ENCODE data around the gene BICD1.
A peak's percentile ranks its signal among the peaks of the same experiment; 100 is the strongest.

Gene BICD1

DNA sequence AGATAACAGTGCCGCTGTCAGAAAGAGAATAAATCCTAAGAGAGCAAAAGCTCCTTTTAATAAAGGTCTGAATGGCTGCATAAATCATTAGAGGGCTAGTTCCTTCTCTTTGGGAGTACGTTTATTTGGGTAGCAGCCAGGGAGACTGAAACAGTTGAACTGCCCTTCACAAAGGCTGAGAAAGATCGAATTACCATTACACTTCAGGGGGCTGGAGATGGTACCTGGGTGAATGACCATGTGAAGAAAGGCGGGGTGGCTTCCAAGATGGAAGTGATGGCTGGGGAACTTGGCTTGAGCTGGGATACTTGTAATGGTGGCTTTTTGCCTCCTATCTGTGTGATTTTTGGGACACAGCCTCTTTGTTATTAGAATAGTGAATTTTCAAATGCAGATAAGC lies 291.0 kb downstream of the BICD1 start:
- peaks cover 23% of the 10 kb centered on the region for H3K4me1 ChIP-seq (ENCODE audit: control insufficient read depth, low read length)
- no peaks in the 10 kb centered on the region for H3K9me2 ChIP-seq (replicated peaks; ENCODE audit: control insufficient read depth, low read length)
- H4K20me1 ChIP-seq (ENCODE audit: control insufficient read depth, insufficient read depth, low read depth, low read length), result no peaks in the 10 kb centered on the region
- no peak overlapping the region for H3K4me3 ChIP-seq (ENCODE audit: low read length)
- H3K27ac ChIP-seq (ENCODE audit: low read depth, low read length), result no peak overlapping the region
- H3K27me3 ChIP-seq (ENCODE audit: control insufficient read depth, low read length), result peaks cover 6% of the 10 kb centered on the region; the same call in 1 of the 2 replicates
- no peak for TF ChIP-seq CTCF (IDR thresholded peaks at IDR 0.05; ENCODE audit: low read depth, low read length, poor library complexity, severe bottlenecking)
- TF ChIP-seq EZH2phosphoT487 (IDR thresholded peaks at IDR 0.05; ENCODE audit: borderline replicate concordance, low read length), result no peak
- H3F3A ChIP-seq (ENCODE audit: control insufficient read depth, insufficient read depth), result peaks cover 9% of the 10 kb centered on the region; the same call in 1 of the 2 replicates
- H3K79me2 ChIP-seq (ENCODE audit: control insufficient read depth, low read length), result no peaks in the 10 kb centered on the region
- H3K4me2 ChIP-seq (ENCODE audit: low read length), result no peak overlapping the region
- H3K36me3 ChIP-seq (ENCODE audit: control insufficient read depth, low read length), result no peaks in the 10 kb centered on the region
- H3K9me3 ChIP-seq (ENCODE audit: control insufficient read depth, insufficient read depth, low read length), result no peaks in the 10 kb centered on the region

- no peak overlapping the region for H3K27ac ChIP-seq (ENCODE audit: low read depth, low read length)
- H4K20me1 ChIP-seq (ENCODE audit: control insufficient read depth, insufficient read depth, low read depth, low read length), result no peaks in the 10 kb centered on the region
- TF ChIP-seq CTCF (IDR thresholded peaks at IDR 0.05; ENCODE audit: low read depth, low read length, poor library complexity, severe bottlenecking), result no peak
- TF ChIP-seq EZH2phosphoT487 (IDR thresholded peaks at IDR 0.05; ENCODE audit: borderline replicate concordance, low read length), result no peak
- H3K79me2 ChIP-seq (ENCODE audit: control insufficient read depth, low read length), result no peaks in the 10 kb centered on the region
- H3K36me3 ChIP-seq (ENCODE audit: control insufficient read depth, low read length), result no peaks in the 10 kb centered on the region
- no peak overlapping the region for H3K4me2 ChIP-seq (ENCODE audit: low read length)
- H3F3A ChIP-seq (ENCODE audit: control insufficient read depth, insufficient read depth), result peaks cover 9% of the 10 kb centered on the region; the same call in 1 of the 2 replicates
- H3K9me2 ChIP-seq (replicated peaks; ENCODE audit: control insufficient read depth, low read length), result no peaks in the 10 kb centered on the region
- no peaks in the 10 kb centered on the region for H3K9me3 ChIP-seq (ENCODE audit: control insufficient read depth, insufficient read depth, low read length)
- peaks cover 23% of the 10 kb centered on the region for H3K4me1 ChIP-seq (ENCODE audit: control insufficient read depth, low read length)
- H3K4me3 ChIP-seq (ENCODE audit: low read length), result no peak overlapping the region
- peaks cover 6% of the 10 kb centered on the region; the same call in 1 of the 2 replicates for H3K27me3 ChIP-seq (ENCODE audit: control insufficient read depth, low read length)
Measured at GRCh38 chr12:32398181-32398580, 291.5 kb downstream of the BICD1 start.

GRCh38 chr12:32398816-32399369 lies 292.2 kb downstream of the BICD1 start:
- Histone ChIP-seq H3K27me3 (ENCODE audit: control insufficient read depth, low read length) (peaks cover 6% of the 10 kb centered on the region; the same call in 1 of the 2 replicates), H3K27ac (ENCODE audit: low read depth, low read length) (no peak overlapping the region), H3K9me3 (ENCODE audit: control insufficient read depth, insufficient read depth, low read length) (no peaks in the 10 kb centered on the region), H3K4me2 (ENCODE audit: low read length) (peak overlapping the region; percentile 73), H3K79me2 (ENCODE audit: control insufficient read depth, low read length) (no peaks in the 10 kb centered on the region), H3F3A (ENCODE audit: control insufficient read depth, insufficient read depth) (peaks cover 9% of the 10 kb centered on the region; the same call in 1 of the 2 replicates), H4K20me1 (ENCODE audit: control insufficient read depth, insufficient read depth, low read depth, low read length) (no peaks in the 10 kb centered on the region), H3K9me2 (replicated peaks; ENCODE audit: control insufficient read depth, low read length) (no peaks in the 10 kb centered on the region), H3K4me3 (ENCODE audit: low read length) (peak overlapping the region; percentile 78), H3K4me1 (ENCODE audit: control insufficient read depth, low read length) (peaks cover 23% of the 10 kb centered on the region), H3K36me3 (ENCODE audit: control insufficient read depth, low read length) (no peaks in the 10 kb centered on the region)
- TF ChIP-seq EZH2phosphoT487 (IDR thresholded peaks at IDR 0.05; ENCODE audit: borderline replicate concordance, low read length) (no peak), CTCF (IDR thresholded peaks at IDR 0.05; ENCODE audit: low read depth, low read length, poor library complexity, severe bottlenecking) (no peak)

Data from DOHH2 (cell line).